ENCODE measurements around the gene CLDN20. TPM values are rescaled to one million over a fixed set of nuclear protein-coding genes. Genes with fewer than 3 reads are reported as not detected.

Gene CLDN20
- total and polyA plus RNA-seq, 7 experiments from 2014 or later: not detected

- H3K4me3 ChIP-seq (ENCODE audit: low read length): no peak overlapping the region
- H3K4me1 Mint-ChIP-seq: peaks cover 0 to 3% (median 0%) of the 10 kb centered on the region in 7 donors
- no peak overlapping the region for H3K4me3 Mint-ChIP-seq
- ChIA-PET CTCF (no interaction called here), POLR2A (interaction anchor here (0.6 kb wide), 1 partner anchor 72 kb away, joined by 4 read pairs; no protein-coding TSS in a partner anchor)
- H3K27me3 ChIP-seq (ENCODE audit: control insufficient read depth in 2 of 2, insufficient read depth in 2 of 2, low read length in 2 of 2): no peaks in the 10 kb centered on the region
- peaks cover 0 to 39% (median 9%) of the 10 kb centered on the region in 11 donors for H3K9me3 Mint-ChIP-seq
- H3K36me3 Mint-ChIP-seq: peaks cover 0 to 12% (median 4%) of the 10 kb centered on the region in 5 donors
- no peak overlapping the region for H3K27ac Mint-ChIP-seq
- no peak for ATAC-seq
- H3K9me3 ChIP-seq (ENCODE audit: control insufficient read depth in 2 of 3, low read length in 3 of 3): peaks cover 0 to 4% (median 0%) of the 10 kb centered on the region in 3 experiments
- no peaks in the 10 kb centered on the region for H3K4me1 ChIP-seq (ENCODE audit: control insufficient read depth in 2 of 2, insufficient read depth in 2 of 2, low read length in 2 of 2)
- peaks cover 0 to 13% (median 5%) of the 10 kb centered on the region in 5 donors for H3K27me3 Mint-ChIP-seq
- intact Hi-C loops (cut with micrococcal nuclease): no loop called here
- no peak for DNase-seq
- H3K27ac ChIP-seq (ENCODE audit: low read depth, low read length): no peak overlapping the region
- no peaks in the 10 kb centered on the region for H3K36me3 ChIP-seq (ENCODE audit: control insufficient read depth in 2 of 3, insufficient read depth in 3 of 3, low read length in 3 of 3)
Observed at GRCh38 chr6:155241966-155242365, 21.8 kb upstream of the CLDN20 start.

- peaks cover 0 to 17% (median 0%) of the 10 kb centered on the region in 5 donors for H3K36me3 Mint-ChIP-seq
- Histone ChIP-seq H3K9me3 (ENCODE audit: control insufficient read depth in 2 of 3, low read length in 3 of 3) (no peaks in the 10 kb centered on the region), H3K4me1 (ENCODE audit: control insufficient read depth in 2 of 2, insufficient read depth in 2 of 2, low read length in 2 of 2) (no peaks in the 10 kb centered on the region), H3K27ac (ENCODE audit: low read depth, low read length) (no peak overlapping the region), H3K4me3 (ENCODE audit: low read length) (no peak overlapping the region), H3K36me3 (ENCODE audit: control insufficient read depth in 2 of 3, insufficient read depth in 3 of 3, low read length in 3 of 3) (no peaks in the 10 kb centered on the region), H3K27me3 (ENCODE audit: control insufficient read depth in 2 of 2, insufficient read depth in 2 of 2, low read length in 2 of 2) (no peaks in the 10 kb centered on the region)
- H3K9me3 Mint-ChIP-seq: peaks cover 0 to 19% (median 0%) of the 10 kb centered on the region in 11 donors
- intact Hi-C loops (cut with micrococcal nuclease): no loop called here
- peaks cover 0 to 5% (median 0%) of the 10 kb centered on the region in 5 donors for H3K27me3 Mint-ChIP-seq
- no peak overlapping the region for H3K27ac Mint-ChIP-seq
- POLR2A ChIA-PET: no interaction called here
- no peak for ATAC-seq
- CTCF ChIA-PET: no interaction called here
- no peak overlapping the region for H3K4me3 Mint-ChIP-seq
- peaks cover 0 to 3% (median 0%) of the 10 kb centered on the region in 7 donors for H3K4me1 Mint-ChIP-seq
- DNase-seq: no peak
Observed at GRCh38 chr6:155244434-155244833, 19.4 kb upstream of the CLDN20 start.

GRCh38 chr6:155245193-155245592 lies 18.6 kb upstream of the CLDN20 start:
- peaks cover 0 to 3% (median 0%) of the 10 kb centered on the region in 7 donors for H3K4me1 Mint-ChIP-seq
- POLR2A ChIA-PET: no interaction called here
- peaks cover 0 to 5% (median 0%) of the 10 kb centered on the region in 5 donors for H3K27me3 Mint-ChIP-seq

GRCh38 chr6:155245831-155246230 lies 18.0 kb upstream of the CLDN20 start:
- intact Hi-C loops (cut with micrococcal nuclease): loop anchor here in 1 of 2 donors (5.0 kb wide), 1 partner anchor 74 kb away; no protein-coding TSS in a partner anchor
- Histone ChIP-seq H3K4me3 (ENCODE audit: low read length) (no peak overlapping the region), H3K4me1 (ENCODE audit: control insufficient read depth in 2 of 2, insufficient read depth in 2 of 2, low read length in 2 of 2) (no peaks in the 10 kb centered on the region), H3K36me3 (ENCODE audit: control insufficient read depth in 2 of 3, insufficient read depth in 3 of 3, low read length in 3 of 3) (no peaks in the 10 kb centered on the region), H3K27ac (ENCODE audit: low read depth, low read length) (no peak overlapping the region), H3K9me3 (ENCODE audit: control insufficient read depth in 2 of 3, low read length in 3 of 3) (no peaks in the 10 kb centered on the region), H3K27me3 (ENCODE audit: control insufficient read depth in 2 of 2, insufficient read depth in 2 of 2, low read length in 2 of 2) (no peaks in the 10 kb centered on the region)
- H3K9me3 Mint-ChIP-seq: peaks cover 0 to 19% (median 0%) of the 10 kb centered on the region in 11 donors
- H3K27me3 Mint-ChIP-seq: no peaks in the 10 kb centered on the region
- H3K4me3 Mint-ChIP-seq: no peak overlapping the region
- H3K27ac Mint-ChIP-seq: no peak overlapping the region
- CTCF ChIA-PET: no interaction called here
- DNase-seq: no peak
- ATAC-seq: no peak
- H3K4me1 Mint-ChIP-seq: peaks cover 0 to 3% (median 0%) of the 10 kb centered on the region in 7 donors
- H3K36me3 Mint-ChIP-seq: peaks cover 0 to 28% (median 0%) of the 10 kb centered on the region in 5 donors
- POLR2A ChIA-PET: interaction anchor here (0.6 kb wide), 1 partner anchor 46 kb away, joined by 3 read pairs; no protein-coding TSS in a partner anchor

More at GRCh38 chr6:155245193-155245592, 18.6 kb upstream of the CLDN20 start:
- Mint-ChIP-seq H3K36me3 (peaks cover 0 to 25% (median 0%) of the 10 kb centered on the region in 5 donors), H3K4me3 (no peak overlapping the region), H3K27ac (no peak overlapping the region), H3K9me3 (peaks cover 0 to 19% (median 0%) of the 10 kb centered on the region in 11 donors)
- intact Hi-C loops (cut with micrococcal nuclease): loop anchor here in 1 of 2 donors (5.0 kb wide), 1 partner anchor 73 kb away; no protein-coding TSS in a partner anchor
- no peak for DNase-seq
- Histone ChIP-seq H3K27me3 (ENCODE audit: control insufficient read depth in 2 of 2, insufficient read depth in 2 of 2, low read length in 2 of 2) (no peaks in the 10 kb centered on the region), H3K27ac (ENCODE audit: low read depth, low read length) (no peak overlapping the region), H3K4me3 (ENCODE audit: low read length) (no peak overlapping the region), H3K9me3 (ENCODE audit: control insufficient read depth in 2 of 3, low read length in 3 of 3) (no peaks in the 10 kb centered on the region), H3K36me3 (ENCODE audit: control insufficient read depth in 2 of 3, insufficient read depth in 3 of 3, low read length in 3 of 3) (no peaks in the 10 kb centered on the region), H3K4me1 (ENCODE audit: control insufficient read depth in 2 of 2, insufficient read depth in 2 of 2, low read length in 2 of 2) (no peaks in the 10 kb centered on the region)
- CTCF ChIA-PET: no interaction called here
- no peak for ATAC-seq

GRCh38 chr6:155246825-155247224 lies 17.0 kb upstream of the CLDN20 start:
- ChIA-PET POLR2A (no interaction called here), CTCF (no interaction called here)
- Histone ChIP-seq H3K27me3 (ENCODE audit: control insufficient read depth in 2 of 2, insufficient read depth in 2 of 2, low read length in 2 of 2) (no peaks in the 10 kb centered on the region), H3K36me3 (ENCODE audit: control insufficient read depth in 2 of 3, insufficient read depth in 3 of 3, low read length in 3 of 3) (no peaks in the 10 kb centered on the region), H3K4me1 (ENCODE audit: control insufficient read depth in 2 of 2, insufficient read depth in 2 of 2, low read length in 2 of 2) (no peaks in the 10 kb centered on the region), H3K27ac (ENCODE audit: low read depth, low read length) (no peak overlapping the region), H3K9me3 (ENCODE audit: control insufficient read depth in 2 of 3, low read length in 3 of 3) (no peaks in the 10 kb centered on the region), H3K4me3 (ENCODE audit: low read length) (no peak overlapping the region)
- peaks cover 0 to 29% (median 0%) of the 10 kb centered on the region in 5 donors for H3K36me3 Mint-ChIP-seq
- peaks cover 0 to 13% (median 0%) of the 10 kb centered on the region in 11 donors for H3K9me3 Mint-ChIP-seq
- no peak for ATAC-seq
- intact Hi-C loops (cut with micrococcal nuclease): loop anchor here in 1 of 2 donors (5.0 kb wide), 1 partner anchor 75 kb away; no protein-coding TSS in a partner anchor
- H3K4me1 Mint-ChIP-seq: no peaks in the 10 kb centered on the region
- no peak overlapping the region for H3K27ac Mint-ChIP-seq
- no peaks in the 10 kb centered on the region for H3K27me3 Mint-ChIP-seq
- no peak for DNase-seq
- no peak overlapping the region for H3K4me3 Mint-ChIP-seq

- ChIA-PET POLR2A (interaction anchor here (0.5 to 0.8 kb wide), 2 partner anchors 404 to 493 kb away, joined by 3 read pairs; no protein-coding TSS in a partner anchor), CTCF (interaction anchor here (1.2 kb wide), 1 partner anchor 572 kb away, joined by 3 read pairs; no protein-coding TSS in a partner anchor)
- H3K9me3 ChIP-seq (ENCODE audit: control insufficient read depth in 2 of 3, low read length in 3 of 3): no peaks in the 10 kb centered on the region
- Mint-ChIP-seq H3K36me3 (peaks cover 0 to 30% (median 0%) of the 10 kb centered on the region in 5 donors), H3K9me3 (peaks cover 0 to 8% (median 0%) of the 10 kb centered on the region in 11 donors), H3K27ac (no peak overlapping the region), H3K4me1 (no peaks in the 10 kb centered on the region), H3K27me3 (no peaks in the 10 kb centered on the region), H3K4me3 (no peak overlapping the region)
- DNase-seq: no peak
- intact Hi-C loops (cut with micrococcal nuclease): loop anchor here (1.0 to 5.0 kb wide), 3 partner anchors 70 to 573 kb away; no protein-coding TSS in a partner anchor
- no peaks in the 10 kb centered on the region for H3K4me1 ChIP-seq (ENCODE audit: control insufficient read depth in 2 of 2, insufficient read depth in 2 of 2, low read length in 2 of 2)
- peaks cover 0 to 1% (median 0%) of the 10 kb centered on the region in 3 experiments for H3K36me3 ChIP-seq (ENCODE audit: control insufficient read depth in 2 of 3, insufficient read depth in 3 of 3, low read length in 3 of 3)
- H3K4me3 ChIP-seq (ENCODE audit: low read length): no peak overlapping the region
- no peak overlapping the region for H3K27ac ChIP-seq (ENCODE audit: low read depth, low read length)
- no peak for ATAC-seq
- no peaks in the 10 kb centered on the region for H3K27me3 ChIP-seq (ENCODE audit: control insufficient read depth in 2 of 2, insufficient read depth in 2 of 2, low read length in 2 of 2)
Observed at GRCh38 chr6:155247618-155248007, 16.2 kb upstream of the CLDN20 start.
